Islet of Langerhans (tissue), 1 donor: ENCODE results near the gene EFCAB5.
"Not testable (repeated sequence)": the region's sequence is repeated elsewhere in the genome, so short reads cannot be mapped to it uniquely, and the experiment has no call there.

Experiments
- FAIRE-seq: peaks from one replicate; lab custom pipeline; 2011; peaks lifted over from hg19 to GRCh38; lab: Jason Lieb, UNC

EFCAB5 gene

GRCh38 chr17:30101686-30102390 lies 160.4 kb downstream of the EFCAB5 start:
- no peak for FAIRE-seq

GRCh38 chr17:30103921-30104320 lies 162.5 kb downstream of the EFCAB5 start:
- no peak for FAIRE-seq

DNA sequence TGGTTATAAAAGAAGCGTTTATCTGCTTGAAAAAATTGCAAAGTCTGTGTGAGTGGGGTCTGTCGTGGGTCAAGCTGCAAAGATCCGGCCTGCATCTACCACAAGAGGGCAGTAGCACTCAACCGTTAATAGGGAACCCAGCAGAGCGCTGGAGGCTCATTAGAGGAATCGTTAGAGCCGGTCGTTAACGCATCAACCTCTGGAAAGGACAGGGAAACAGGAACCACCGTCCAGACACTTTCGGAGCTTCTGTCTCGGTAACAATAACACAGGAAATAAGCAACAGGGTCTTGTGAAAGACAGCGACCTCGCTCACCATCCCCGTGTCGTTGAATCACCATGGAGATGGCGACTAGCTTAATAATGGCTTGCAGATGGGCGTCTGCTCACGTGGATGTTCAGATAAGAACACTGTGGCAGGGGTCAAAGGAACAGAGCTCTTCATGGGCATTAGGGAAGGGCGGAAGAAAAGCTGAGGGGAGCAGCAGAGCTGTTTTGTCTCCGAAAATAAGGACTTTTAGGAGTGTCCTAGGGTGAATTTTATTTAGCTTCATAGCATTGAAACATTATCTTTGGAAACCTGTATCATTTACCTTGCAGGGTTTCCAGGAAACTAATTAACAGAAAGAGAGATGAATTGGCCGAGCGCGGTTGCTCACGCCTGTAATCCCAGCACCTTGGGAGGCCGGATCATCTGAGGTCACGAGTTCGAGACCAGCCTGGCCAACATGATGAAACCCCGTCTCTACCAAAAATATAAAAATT lies 163.3 kb downstream of the EFCAB5 start:
- FAIRE-seq = peak; percentile 94

- no peak for FAIRE-seq
These were observed 171.4 kb downstream of the EFCAB5 start for GRCh38 chr17:30112794-30113193.

DNA sequence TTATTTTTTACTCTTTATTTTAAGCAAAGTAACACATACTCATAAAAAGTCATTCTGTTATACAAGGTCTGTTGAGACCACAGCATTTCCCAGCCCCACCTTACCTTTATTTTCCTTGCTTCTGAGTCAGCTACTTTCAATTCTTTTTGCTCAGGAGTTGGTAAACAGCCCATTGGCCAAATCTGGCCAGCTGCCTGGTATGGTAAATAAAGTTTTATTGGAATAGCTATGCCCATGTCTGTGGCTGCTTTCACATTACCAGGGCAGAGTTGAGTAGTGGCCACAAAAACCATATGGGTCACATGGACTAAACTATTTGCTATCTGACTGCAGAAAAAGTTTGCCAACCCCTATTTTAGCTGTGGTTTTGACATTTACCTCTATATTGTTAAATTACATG lies 171.8 kb downstream of the EFCAB5 start:
- FAIRE-seq = no peak

DNA sequence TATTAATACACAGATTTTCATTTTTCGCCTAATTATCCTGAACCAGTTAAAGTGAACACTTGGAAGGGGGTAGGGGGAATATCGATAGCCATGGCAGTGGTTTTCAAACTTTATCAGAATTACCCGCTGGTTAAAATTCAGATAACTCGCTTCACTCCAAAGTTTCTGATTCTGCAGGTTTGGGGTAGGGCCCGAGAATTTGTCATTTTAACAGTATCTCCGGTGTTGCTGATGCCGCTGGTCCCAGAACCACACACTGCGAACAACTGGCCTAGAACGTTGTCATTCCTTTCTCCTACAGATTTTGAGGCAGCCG lies 174.9 kb downstream of the EFCAB5 start:
- no peak for FAIRE-seq

GRCh38 chr17:30116661-30117551 lies 175.5 kb downstream of the EFCAB5 start, which contains the start of gene NSRP1:
NSRP1 (plus strand) TSS chr17:30116816; CDS start chr17:30116844, 28 bp downstream.
- peak; percentile 64 for FAIRE-seq

DNA sequence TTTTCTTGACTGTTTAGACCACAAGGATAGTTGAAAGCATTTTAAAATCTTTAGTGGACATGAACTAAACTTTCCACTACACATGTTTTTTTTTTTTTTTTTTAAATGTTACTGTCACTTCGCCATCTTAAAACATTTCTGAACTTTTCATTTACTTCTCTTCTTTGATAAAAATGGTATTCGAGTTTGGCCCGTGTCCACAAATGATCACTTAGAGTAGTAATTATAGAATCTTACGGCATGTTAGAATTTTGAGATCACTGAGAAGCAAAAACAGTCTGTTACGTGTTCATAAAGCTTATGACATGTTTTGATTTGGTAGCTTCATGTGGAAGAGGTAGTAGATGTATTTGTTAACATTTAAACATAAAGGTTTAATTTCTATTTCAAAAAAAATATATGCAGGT lies 176.2 kb downstream of the EFCAB5 start:
- FAIRE-seq = no peak

- not testable (repeated sequence) for FAIRE-seq
These were observed 177.2 kb downstream of the EFCAB5 start for GRCh38 chr17:30118635-30119034.

DNA sequence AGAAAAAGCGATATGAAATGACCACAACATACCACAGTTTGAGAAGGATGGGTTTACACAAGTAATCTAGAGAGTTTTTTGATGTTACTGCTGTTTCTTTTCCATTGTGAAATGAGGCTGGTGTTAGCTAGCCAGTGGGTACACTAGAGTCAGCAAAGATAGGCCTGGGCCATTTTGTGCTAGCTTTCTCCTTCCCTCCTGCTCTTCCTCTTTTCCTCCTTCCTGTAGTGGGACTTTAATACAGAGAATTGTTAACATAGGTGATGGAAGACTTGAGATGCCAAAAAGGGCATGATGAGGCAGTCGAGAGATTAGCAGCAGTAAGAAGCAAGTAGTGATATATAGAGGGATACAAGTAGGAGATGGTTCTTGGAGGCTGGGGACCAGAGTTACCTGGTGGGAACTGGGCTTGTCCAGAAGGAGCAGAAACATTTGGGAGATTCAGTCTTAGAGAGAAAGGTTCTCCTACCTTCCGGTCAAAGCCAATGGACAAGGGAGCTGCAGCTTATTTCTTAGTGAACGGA lies 182.9 kb downstream of the EFCAB5 start:
- no peak for FAIRE-seq

DNA sequence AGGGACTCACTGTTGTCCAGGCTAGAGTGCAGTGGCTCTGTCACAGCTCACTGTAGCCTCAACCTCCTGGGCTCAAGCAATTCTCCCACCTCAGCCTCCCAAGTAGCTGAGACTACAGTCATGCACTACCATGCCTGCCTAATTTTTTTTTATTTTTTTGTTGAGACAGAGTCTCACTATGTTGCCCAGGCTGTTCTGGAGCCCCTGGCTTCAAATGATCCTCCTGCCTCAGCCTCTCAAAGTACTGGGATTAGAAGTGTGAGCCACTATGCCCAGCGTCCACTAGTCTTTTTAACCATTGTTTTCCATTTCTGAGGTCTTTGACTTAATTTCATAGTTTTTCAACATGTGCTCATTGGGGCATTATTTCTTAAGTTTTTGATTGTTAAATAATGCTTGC lies 188.7 kb downstream of the EFCAB5 start:
- no peak for FAIRE-seq

DNA sequence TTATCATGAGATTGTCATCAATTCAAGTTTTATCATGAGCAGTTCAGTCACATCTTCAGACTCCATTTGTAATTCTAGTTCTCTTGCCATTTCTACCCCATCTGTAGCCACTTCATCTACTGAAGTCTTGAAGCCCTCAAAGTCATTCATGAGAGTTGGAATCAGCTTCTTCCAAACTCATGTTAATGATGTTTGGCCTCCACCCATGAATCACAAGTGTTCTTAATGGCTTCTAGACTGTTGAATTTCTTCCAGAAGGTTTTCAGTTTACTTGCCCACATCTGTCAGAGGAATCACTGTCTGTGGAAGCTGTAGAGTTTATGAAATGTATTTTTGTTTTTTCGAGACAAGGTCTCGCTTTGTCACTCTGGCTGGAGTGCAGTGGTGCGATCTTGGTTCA lies 191.2 kb downstream of the EFCAB5 start:
- FAIRE-seq = no peak

DNA sequence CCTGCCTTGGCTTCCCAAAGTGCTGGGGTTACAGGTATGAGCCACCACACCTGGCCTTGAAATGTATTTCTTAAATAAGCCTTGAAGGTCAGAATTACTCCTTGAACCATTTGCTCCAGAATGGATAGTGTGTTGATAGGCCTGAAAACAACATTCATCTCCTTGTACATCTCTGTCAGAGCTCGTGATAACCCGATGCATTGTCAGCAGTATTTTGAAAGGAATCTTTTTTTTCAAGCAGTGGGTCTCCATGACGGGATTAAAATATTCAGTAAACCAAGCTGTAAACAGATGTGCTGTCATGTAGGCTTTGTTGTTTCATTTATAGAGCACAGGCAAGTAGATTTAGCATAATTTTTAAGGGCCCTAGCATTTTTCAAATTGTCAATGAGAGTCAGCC lies 191.8 kb downstream of the EFCAB5 start:
- FAIRE-seq = no peak

DNA sequence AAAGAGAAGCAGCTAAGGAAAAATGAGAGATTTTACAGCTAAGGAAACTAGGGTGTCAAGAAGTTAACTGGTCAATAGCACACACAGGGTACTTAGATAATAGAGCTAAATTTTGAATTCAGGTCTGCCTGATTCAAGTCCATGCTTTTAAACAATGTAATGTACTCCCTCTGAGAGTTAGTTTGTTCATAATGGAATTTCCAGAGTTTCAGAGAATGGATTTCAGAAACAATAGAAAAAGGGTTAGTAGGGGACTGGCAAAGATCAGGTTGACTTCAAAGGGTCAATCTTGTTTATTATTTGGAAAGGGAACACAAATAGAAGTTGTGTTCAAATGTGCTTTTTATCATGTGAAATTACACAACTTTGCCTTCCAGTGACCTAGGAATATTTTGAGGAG lies 193.1 kb downstream of the EFCAB5 start:
- FAIRE-seq = no peak

- no peak for FAIRE-seq
These were observed 195.7 kb downstream of the EFCAB5 start for GRCh38 chr17:30137158-30137557.

DNA sequence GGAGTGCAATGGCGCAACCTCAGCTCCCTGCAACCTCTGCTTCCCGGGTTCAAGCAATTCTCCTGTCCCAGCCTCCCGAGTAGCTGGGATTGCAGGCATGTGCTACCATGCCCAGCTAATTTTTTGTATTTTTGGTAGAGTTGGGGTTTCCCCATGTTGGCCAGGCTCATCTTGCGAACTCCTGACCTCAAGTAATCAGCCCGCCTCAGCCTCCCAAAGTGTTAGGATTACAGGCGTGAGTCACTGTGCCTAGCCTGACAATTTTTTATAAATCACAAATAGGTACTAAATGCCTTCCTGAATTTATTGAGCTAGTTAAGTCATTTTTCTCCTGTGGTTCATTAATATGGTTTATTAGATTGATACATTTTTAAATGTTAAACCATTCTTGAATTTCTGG lies 206.4 kb downstream of the EFCAB5 start:
- FAIRE-seq = not testable (repeated sequence)

- FAIRE-seq = no peak
These were observed 206.9 kb downstream of the EFCAB5 start for GRCh38 chr17:30148376-30148775.

DNA sequence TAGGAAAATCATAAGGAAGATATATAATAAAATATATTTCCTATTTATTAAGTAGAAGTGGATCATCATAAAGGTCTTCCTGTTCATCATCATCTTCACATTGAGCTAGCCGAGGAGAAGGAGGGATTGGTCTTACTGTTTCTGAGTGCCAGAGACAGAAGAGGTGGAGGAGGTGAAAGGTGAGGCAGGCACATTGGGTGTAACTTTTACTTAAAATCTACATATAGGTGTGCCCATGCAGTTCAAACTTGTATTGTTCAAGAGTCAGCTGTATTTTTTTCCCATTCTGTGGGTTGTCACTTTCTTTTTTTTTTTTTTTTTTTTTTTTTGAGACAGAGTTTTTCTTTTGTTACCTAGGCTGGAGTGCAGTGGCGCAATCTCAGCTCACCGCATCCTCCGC lies 210.0 kb downstream of the EFCAB5 start:
- no peak for FAIRE-seq

DNA sequence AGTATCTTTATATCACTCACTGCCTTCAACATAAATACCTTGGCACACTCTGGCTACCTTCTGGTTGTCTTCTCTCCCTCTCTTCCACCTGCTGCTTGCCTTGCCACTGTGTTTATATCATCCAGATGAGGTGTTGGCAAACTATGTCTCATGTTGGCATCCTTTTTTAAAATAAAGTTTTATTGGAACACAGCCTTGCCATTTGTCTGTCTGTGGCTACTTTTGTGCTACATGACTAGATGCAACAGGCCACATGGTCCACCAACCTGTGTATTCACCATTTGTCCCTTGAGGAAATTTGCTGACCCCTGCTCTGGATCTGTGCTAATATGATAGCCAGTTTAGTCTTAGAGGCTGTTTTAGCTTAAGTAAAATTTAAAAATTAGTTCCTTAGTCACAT lies 212.0 kb downstream of the EFCAB5 start:
- no peak for FAIRE-seq

- FAIRE-seq = no peak
These were observed 214.0 kb downstream of the EFCAB5 start for GRCh38 chr17:30155389-30155788.
